ENCODE results near the gene TEX53.

The TEX53 gene

DNA sequence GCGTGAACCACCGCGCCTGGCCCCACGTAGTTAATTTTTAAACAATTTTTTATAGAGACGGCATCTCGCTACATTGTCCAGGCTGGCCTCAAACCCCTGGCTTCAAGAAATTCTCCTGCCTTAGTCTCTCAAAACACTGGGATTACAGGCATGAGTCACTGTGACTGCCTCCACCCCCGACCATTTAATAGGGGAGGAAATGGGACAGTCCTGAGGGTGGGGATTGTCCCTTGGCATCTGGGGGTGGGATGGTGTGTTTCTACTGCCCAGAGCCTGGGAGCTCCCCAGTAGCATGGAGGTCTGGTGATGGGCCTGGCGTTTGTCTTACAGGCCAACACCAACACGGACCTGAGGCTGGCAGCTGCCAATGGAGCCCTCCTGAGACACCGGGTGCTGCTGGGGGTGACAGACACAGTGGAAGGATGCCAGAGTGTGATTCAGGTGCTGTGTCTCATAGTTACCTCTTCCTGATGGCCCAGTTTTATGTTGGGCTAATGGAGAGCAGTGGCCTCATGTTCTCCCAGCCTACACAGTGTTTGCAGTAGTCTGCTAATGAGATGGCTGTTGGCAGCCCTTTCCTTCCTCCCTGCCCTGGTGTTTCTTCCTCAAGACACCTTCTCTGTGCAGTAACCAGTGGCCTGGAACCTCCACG, 24.0 kb downstream of the TEX53 start:
- no peak for DNase-seq

DNA sequence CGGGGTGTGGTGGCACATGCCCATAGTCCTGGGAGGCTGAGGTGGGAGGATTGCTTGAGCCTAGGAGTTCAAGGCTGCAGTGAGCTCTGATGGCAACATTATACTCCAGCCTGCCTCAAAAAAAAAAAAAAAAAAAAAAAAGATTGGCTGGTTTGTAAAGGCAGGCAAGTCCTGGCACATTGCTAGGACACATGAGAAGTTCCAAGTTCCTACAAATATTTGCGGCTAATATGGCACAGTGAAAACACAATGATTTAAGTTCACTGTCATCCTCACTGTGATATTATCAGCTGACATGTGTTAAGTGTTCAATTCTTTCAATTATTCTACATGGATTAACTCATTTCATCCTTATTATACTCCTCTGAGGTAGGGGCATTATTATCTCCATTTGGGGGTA, 26.4 kb downstream of the TEX53 start:
- no peak for DNase-seq

DNA sequence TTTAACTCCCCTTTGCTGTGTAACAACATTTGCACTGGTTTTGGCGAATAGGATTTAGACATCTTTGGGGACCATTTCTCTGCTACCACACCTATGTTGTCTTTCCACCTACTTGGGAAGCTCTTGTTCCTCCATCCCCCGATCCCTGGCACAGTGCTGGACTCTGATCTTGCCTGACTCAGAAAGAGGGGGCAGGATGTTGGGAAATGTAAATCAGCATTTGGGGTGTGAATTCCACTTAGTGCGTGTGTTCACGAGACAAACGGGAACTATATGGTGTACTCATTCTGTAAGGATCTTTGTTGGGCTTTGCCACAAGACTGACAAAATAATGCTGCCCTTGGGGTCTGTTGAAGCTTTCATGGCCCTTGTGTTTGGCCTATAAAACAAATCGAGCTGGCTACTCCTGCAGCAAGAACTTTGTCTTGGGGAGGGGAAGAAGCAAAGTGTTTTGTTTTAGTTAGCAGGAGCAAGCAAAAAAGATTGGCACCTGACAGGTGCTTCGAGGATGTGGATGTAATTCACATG, 28.0 kb downstream of the TEX53 start:
- DNase-seq = no peak

DNA sequence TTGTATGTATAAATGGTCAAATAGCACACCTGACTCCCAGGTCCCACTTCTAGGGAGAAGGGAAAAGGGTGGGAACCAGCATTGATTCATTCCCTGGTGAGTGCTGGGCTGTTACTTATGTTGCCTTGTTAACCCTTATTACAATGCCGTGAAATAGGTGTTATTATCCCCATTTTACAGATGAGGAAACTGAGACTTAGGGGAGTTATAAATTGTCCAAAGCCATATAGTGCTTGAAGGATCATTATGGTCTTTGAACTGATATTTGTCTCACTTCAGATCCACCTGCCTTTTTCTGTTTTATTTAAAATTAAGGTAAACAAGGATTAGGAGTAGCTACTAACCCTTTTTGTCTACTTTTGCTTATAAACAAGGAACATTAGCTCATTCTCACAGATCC, 30.1 kb downstream of the TEX53 start:
- no peak for DNase-seq

DNA sequence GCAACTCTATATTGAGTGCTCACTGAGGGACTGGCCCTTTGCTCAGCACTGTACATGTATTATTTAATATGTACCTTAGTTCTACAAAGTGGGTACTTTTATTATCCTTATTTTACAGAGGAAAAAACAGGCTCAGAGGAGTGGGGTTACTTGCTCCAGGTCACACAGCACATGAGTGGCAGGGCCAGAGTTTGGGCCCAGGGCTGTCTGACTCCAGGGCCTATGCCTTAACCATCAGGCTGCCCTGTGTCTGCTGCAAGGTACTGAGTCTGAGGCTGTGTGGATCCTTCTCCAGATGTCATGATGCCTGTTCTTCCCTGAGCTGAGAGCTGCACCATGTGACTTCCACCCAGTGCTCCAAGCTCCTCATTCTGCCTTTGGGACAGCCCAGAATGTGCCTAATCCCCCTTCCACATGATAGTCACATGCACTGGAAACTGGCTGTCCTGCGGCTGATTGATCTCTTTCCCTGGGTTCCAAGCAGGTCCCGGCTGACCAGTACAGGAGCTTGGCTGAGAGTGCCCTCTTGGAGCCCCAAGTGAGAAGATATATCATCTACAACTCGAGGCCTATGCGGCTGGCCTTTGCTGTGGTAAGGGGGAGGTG, 31.1 kb downstream of the TEX53 start:
- DNase-seq = no peak

DNA sequence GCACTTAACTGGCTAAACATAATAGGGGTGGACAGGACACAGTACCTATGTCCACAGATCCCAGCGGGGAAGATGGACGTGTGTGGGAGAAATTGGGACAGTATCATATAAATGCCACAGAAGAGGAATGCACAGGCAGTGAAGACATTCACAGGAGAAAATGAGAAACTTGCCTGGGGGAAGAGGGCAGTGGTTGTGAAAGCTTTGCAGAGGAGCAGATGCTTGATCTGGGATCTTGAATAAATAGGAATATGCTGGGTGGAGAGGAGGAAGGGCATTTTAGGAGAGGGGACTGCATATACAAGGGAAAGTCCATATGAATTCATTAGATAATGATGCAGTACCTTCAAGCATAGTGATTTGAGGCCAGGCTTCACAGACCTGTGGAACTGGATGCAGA, 32.9 kb downstream of the TEX53 start:
- DNase-seq = no peak

DNA sequence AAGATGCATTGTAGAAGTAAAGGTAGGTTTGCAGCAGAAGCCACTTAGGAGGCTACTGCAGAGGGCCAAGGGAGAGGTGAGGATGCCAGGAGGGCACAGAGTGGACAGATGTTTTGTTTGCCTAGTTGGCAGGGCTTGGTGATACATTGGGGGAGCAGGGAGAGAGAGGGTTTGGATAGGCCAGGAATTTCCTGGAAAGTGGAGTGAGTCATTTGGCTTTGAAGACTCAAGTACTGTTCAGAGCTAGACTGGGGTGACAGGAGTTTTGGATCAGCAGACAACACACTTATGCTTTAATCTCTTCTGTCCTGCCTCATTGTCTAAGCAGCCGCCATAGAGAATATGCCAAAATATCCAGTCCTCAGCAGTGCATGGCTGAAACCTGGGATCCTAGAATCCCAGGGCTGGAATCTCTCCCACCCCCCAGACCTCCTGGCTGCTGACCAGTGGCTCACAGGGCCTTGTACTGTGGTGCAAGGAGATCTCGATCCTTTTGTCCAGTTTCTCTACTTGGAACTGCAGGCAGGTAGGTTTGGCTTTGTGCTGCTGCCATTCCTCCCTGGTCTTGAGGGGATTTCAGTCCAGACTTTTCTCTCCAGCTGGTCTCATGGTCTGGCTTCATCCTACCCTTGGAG, 35.5 kb downstream of the TEX53 start:
- no peak for DNase-seq

DNA sequence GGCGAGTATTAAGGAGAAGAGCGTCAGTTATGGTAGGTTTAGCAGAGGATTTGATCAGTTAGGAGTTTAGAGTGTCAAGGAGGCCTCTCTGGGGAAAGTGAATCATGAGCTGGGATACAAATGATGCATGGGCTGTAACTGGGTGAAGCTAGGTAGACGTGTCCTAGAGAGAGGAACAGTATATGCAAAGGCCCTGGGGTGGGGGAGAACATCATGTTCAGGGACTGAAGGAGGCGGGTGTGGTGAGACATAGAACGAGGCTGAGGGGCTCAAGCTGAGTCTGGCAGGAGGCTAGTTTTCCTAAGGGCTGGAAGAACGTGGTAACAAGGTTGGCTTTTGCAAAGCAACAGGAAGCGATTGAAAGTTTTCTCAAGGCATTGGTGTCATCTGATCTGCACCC, 36.0 kb downstream of the TEX53 start:
- DNase-seq = no peak

DNA sequence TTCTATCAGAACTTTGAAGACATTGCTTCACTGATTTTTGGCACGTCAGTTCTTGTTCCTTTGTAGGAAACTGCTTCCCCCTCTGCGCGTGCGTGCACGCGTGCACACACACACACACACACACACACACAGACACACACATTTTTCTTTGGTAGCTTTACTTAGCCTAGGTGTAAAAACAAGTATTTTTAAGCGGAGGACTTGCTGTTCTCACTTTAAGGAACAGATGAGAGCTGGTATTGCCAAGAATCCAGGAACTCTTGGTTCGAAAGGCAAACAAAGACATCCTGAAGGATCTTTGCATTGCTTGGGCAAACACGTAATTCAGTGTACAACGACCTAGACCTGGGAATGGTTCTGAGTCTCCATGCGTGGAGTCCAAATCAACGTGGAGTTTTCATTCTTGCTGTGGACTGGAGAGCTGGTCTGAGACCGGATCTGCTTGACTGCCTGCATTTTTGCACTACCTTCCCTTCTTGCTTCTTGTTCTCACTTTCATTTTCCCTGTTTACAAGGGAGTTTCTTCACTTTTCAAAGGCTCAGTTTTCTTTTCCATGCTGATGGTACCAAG, 38.3 kb downstream of the TEX53 start:
- DNase-seq = no peak

DNA sequence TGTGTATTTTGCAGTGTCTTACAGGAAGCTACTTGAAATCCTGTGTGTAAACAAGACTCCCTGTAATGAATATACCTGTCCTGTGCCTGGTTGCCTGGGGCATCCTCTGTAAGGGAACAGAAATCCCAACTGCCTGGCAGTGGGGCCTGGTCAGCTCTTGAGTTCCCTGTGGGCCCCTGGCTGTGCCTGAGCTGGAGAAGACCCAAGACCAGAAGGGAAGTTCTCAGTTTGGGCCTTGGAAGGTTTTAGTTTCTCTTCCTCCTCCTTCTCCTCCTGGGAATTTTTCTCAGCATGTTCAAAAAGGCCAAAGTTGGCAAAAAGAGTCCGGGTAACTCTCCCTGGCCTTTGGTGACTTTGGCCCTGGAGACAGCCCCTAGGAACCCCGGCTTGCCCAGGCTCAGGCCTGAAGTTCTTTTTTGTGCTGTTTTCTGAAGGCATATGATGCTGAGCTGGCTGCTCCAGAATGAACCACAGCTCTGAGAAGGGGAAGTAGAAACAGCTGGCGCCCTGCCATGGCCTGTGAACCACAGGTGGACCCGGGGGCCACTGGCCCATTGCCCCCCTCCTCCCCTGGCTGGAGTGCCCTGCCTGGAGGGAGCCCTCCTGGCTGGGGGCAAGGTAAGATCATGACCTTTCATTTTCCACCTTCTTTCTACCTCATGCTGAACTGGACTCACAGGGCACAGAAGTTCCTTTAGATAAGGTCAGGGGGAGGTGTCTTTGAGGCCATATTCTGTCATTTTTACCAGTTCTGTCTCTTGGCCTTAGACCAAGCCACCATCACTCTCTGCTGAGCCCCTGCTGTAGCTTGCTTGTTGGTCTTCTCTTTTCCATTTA, 40.7 kb downstream of the TEX53 start:
- no peak for DNase-seq

DNA sequence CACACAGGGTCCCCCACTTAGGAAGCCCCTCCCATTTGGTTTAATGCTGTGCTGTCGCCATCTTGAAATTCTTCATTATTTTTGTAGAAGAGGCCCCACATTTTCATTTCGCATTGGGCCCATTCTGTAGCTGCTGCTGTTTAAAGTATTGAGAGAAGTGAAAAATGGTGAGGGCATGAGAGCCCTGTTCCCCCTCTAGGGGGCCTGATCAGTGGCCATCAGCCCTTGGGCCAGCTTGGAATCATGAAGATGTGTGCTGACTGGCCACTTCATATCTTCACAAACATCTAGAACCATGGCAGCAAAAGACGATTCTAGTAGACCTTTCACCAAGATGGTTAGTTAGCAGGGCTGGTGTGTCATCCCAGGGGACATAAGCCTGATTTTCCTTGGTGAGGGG, 43.2 kb downstream of the TEX53 start:
- DNase-seq = no peak

DNA sequence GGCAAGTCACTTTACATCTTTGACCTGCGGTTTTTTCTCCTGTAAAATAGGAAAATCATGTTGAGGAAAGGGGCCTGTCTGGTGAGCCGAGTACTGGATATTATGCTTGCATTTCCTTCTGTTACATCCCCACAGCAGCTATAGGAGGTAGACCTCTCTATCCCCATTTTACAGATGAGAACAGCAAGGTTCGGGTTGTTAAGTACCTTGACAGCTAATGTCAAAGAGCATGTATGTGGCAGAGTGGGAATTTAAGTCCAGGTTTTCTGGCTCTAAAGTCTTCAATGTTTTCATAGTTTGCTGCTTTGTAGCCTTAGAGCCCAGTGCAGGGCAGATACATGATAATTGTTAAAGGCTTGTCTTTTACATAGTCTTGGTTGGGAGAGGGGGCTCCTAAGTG, 43.7 kb downstream of the TEX53 start:
- DNase-seq = no peak

DNA sequence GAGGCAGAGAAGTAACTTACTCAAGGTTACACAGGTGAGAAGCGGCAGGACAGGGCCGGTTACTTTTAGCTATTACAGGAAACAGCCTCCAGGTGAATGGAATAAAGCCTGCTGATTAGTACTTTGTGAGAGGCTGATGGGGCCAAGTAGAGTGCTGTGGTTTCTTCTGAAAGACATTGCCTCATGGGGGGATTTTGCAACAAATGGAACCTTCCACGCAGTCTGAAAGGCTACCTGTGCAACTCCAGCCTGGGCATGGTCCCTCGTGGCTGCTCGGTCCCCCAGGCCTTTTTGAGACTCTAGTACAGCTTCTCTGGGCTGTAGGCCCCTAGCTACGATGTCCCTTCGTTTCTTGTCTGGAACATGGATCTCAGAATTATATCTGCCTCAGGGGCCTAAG, 44.5 kb downstream of the TEX53 start:
- DNase-seq = no peak

DNA sequence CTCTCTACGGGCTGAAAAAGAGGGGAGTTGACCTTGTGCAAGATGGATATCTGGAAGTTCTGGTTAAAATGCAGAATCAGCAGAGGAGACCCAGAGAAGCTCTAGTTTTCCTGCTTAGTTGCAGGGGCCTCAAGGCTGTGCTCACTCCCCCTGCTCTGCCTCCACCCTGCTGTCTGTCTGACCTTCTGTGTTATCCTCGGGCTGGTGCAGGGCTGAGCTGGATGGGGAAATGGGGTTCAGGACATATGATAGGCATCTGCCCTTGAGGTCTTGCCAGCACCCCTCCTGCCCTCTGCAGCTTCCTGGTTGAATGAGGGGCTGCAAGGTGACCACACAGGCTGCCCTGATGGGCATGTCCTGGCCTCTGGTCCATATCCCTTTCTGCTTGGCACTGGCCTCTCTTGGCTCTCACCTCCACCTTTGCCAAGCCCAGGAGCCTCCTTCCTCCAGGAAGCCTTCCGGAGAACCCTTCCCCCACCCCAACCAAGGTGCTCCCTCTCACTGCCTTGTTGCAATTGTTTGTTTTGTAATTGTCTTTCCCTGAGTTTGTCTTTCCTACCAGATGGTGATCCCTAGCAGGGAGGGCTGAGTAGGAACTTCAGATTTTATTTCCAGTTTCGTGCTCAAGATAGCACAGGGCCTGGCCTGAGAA, 45.2 kb downstream of the TEX53 start:
- no peak for DNase-seq

DNA sequence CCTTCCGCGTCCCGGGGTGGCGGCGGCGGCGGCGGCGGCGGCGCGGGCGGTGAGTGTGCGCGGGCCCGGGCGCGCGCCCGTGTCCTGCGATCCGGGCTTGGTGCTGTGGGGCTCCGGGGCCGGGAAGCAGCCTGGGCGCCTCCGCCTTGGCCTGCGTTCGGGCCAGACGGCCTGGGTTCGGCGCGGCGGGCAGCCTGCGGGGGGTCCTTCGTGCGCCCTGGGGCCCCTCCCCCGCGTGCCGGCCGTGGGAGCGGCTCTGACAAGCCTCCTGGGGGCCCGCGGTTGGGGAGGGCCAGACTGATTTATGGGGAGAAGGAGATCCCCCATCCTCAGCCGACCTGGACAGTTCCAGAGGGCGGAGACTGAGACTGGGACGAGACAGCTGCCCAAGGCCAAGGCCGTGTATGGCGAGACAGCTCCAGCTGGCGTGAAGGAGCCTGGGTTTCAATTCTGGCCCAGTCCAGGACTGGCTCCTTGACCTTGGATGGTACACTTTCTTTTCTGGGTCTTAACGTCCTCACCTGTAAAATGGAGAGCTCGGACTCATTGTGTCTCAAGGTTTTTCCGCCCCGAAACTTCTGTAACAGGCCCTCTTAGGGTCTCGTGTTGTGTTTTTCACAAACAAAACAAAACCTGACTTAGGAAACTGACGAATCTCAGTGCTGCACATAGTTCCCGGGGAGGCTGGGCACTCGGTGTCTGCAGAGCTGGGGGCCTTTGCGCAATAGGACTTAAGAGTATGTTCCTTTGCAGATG, 45.9 kb downstream of the TEX53 start:
- DNase-seq = peak; percentile 67

DNA sequence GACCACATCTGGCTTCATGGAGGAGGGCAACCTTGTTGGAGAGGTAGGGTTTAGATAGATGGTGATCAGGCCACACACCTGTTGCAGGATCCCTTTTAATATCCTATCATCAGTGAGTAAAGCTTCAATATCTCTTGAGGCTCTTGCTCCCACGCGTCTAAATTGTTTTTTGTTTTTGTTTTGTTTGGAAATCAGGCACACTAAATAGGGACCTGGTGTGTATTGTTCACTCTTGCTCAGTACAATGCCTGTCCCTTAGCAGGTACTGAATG, 49.1 kb downstream of the TEX53 start:
- no peak for DNase-seq

DNA sequence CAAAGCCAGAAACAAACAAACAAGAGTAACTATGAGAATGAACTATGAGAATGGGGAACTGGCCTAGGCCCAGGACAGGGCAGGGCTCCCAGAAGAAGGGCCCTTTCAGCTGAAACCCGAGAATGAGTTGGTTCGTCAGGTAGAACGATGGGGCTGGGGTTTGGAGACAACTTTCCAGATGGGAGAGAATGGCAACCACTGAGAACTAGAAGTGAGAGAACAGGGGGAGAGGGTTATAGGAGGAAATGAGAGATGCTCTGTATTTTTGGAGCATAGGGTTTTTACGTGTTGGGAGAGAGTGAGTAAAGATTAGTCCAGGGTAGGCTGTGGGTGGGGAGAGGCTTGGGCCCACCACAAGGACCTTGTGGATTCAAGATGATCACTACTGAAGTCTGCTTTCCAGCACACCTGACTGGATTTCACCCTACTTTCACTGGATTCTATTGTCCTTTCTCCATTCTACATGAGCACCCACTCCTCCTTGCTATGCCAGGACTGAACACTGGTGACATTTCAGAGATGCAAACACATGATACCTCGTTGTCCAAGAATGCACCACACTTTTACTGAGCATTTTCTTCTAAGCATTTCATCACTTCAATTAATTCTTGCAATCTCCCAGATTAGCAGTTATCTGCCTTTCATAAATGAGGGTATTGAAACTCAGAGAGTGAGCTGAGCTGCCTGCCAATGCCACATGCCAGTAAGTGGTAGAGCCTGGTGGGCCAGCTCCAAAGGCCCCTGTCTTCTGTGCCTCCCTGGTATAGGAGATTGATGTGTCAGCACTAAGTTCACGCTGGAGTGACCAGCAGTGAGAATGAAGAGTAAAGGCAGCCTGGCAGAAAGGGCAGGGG, 49.7 kb downstream of the TEX53 start:
- DNase-seq = no peak

DNA sequence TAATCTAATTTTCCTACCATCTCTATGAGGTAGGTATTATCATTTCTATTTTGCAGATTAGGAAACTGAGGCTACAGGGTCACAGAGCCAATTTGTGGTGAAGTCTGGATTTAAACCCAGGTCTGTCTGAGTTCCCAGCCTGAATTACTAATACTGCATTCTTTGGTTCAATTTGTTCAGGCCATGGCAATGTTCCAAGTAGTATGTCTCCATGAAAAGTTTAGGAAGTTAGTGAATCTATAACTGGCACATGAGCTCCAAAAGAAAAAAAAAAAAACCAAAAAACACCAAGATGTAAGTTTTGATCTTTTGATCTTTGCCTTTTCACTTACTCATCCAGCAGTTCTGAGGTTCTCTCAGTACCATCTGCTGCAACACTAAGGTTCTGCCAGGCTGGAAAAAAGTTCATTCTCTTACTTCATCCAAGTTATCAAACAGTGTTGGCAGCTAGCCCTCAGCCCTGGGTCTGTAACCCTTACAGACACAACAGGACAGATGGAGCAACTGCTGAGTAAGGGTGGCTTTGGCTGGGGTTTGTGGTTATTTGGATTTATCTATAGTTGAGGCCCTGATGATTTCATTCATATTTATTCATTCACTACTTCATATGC, 50.9 kb downstream of the TEX53 start:
- DNase-seq = no peak
